ENCODE measurements around the gene TSPY9.
"Not testable (repeated sequence)": the region's sequence is repeated elsewhere in the genome, so short reads cannot be mapped to it uniquely, and the experiment has no call there.

Gene TSPY9, protein sequence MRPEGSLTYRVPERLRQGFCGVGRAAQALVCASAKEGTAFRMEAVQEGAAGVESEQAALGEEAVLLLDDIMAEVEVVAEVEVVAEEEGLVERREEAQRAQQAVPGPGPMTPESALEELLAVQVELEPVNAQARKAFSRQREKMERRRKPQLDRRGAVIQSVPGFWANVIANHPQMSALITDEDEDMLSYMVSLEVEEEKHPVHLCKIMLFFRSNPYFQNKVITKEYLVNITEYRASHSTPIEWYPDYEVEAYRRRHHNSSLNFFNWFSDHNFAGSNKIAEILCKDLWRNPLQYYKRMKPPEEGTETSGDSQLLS

DNA sequence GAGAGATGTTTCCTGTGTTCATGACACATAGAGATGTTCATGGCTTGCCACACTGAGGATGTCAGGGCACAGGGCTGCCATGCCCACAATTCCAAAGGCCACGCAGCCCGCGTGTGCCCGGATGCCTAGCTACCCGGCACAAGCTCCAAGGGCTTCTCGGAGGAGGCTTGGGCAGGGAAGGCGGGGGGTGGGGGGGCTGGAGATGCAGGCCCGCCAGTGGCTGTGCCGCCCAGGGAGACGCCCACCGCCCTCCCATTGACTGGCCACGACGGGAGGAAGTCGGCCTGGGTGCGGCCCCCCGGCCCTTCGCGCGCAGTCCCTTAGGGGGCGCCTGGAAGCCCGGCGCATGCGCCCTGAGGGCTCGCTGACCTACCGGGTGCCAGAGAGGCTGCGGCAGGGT, at the start of gene TSPY9:
Gene TSPY9 (plus strand): TSS at position 301 of the 400 bp plus-strand sequence. CDS start 46 bp downstream, at position 347.
- CTCF ChIA-PET, H3K27me3 Mint-ChIP-seq, H3K9me3 Mint-ChIP-seq, DNase-seq, H3K4me3 Mint-ChIP-seq, H3K36me3 Mint-ChIP-seq, H3K27ac Mint-ChIP-seq, H3K4me1 Mint-ChIP-seq: not testable (repeated sequence)

DNA sequence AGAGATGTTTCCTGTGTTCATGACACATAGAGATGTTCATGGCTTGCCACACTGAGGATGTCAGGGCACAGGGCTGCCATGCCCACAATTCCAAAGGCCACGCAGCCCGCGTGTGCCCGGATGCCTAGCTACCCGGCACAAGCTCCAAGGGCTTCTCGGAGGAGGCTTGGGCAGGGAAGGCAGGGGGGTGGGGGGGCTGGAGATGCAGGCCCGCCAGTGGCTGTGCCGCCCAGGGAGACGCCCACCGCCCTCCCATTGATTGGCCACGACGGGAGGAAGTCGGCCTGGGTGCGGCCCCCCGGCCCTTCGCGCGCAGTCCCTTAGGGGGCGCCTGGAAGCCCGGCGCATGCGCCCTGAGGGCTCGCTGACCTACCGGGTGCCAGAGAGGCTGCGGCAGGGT, 20.4 kb upstream of the TSPY9 start, which contains the start of gene TSPY1:
Gene TSPY1 (plus strand): TSS at position 301 of the 400 bp plus-strand sequence. CDS start 46 bp downstream, at position 347.
- H3K27me3 Mint-ChIP-seq, H3K4me3 Mint-ChIP-seq, H3K9me3 Mint-ChIP-seq, DNase-seq, H3K27ac Mint-ChIP-seq, H3K36me3 Mint-ChIP-seq, CTCF ChIA-PET, H3K4me1 Mint-ChIP-seq: not testable (repeated sequence)

DNA sequence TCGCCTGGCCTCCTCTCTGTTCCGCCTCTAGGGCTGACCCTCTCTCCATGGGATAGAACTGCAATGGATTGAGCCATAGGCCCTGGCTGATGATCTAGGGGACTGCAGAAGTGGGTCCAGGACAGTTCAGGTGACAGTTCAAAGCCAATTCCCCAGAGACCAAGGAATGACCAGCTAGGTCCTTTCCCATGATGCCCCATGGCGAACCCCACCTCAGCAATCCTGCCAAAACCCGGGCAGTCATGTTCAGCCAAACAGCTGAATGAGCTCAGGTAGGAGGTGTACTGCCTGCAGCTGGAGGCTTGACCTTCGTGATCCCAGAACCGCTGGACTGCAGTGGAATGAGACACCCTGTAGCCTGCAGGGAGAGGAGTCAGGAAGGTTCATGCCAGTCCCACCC, 17.3 kb downstream of the TSPY9 start:
- DNase-seq, H3K36me3 Mint-ChIP-seq, CTCF ChIA-PET, H3K9me3 Mint-ChIP-seq, H3K4me1 Mint-ChIP-seq, H3K27ac Mint-ChIP-seq, H3K27me3 Mint-ChIP-seq, H3K4me3 Mint-ChIP-seq: not testable (repeated sequence)

- H3K4me3 Mint-ChIP-seq, H3K9me3 Mint-ChIP-seq, H3K27ac Mint-ChIP-seq, CTCF ChIA-PET, H3K27me3 Mint-ChIP-seq, H3K36me3 Mint-ChIP-seq, H3K4me1 Mint-ChIP-seq, DNase-seq: not testable (repeated sequence)
These were observed 29.2 kb downstream of the TSPY9 start for GRCh38 chrY:9516287-9516686.

- H3K27ac Mint-ChIP-seq, CTCF ChIA-PET, H3K4me3 Mint-ChIP-seq, DNase-seq, H3K36me3 Mint-ChIP-seq, H3K4me1 Mint-ChIP-seq, H3K27me3 Mint-ChIP-seq, H3K9me3 Mint-ChIP-seq: not testable (repeated sequence)
These were observed 40.5 kb downstream of the TSPY9 start, which contains the start of gene TSPY10 for GRCh38 chrY:9527580-9527979. TSPY10 (plus strand) TSS chrY:9527880; CDS start chrY:9527926, 46 bp downstream.

All from activated naive CD4-positive, alpha-beta T cell treated with anti-CD3 and anti-CD28 coated beads, Interleukin-2, amount 10 ng/mL, durations not matched to agents 7 days and 5 days (primary cell).